K562 (cell line): ENCODE results near the gene JMJD1C. TPM values are rescaled to one million over a fixed set of nuclear protein-coding genes. Genes with fewer than 3 reads are reported as not detected.

ENCODE experiments used
- CCAR2 ChIP-seq: fragments of 200-400 bp; formaldehyde crosslinking; IDR thresholded peaks from 2 replicates; pipeline ENCODE4 v1.6.1; 2017; ENCODE audit warnings: mild to moderate bottlenecking, low read depth, low read length
- MAFG ChIP-seq: fragments of 450-650 bp; conservative IDR thresholded peaks from 2 replicates; pipeline ENCODE4 v1.6.1; 2016; ENCODE audit warnings: missing genetic modification characterization, missing compliant biosample characterization
- MEIS2 ChIP-seq: fragments of 450-650 bp; IDR thresholded peaks from 2 replicates; pipeline ENCODE4 v1.6.1; 2014; ENCODE audit warnings: mild to moderate bottlenecking; ENCODE audit not compliant: partially characterized antibody
- PHF21A ChIP-seq: fragments of 450-650 bp; IDR thresholded peaks from 2 replicates; pipeline ENCODE4 v1.6.1; 2017; ENCODE audit warnings: low read depth, borderline replicate concordance
- RCOR1 ChIP-seq, 2 experiments: IDR thresholded peaks; 2 replicates each; pipeline ENCODE4 v1.6.1; 2012; ENCODE audit warnings: low read depth in 2 of 2, low read length in 2 of 2, borderline replicate concordance in 1 of 2, improper control_type of control experiment in 1 of 2
- TFAM ChIP-seq: fragments of 250-450 bp; sonication (Bioruptor Pico); conservative IDR thresholded peaks from 2 replicates; pipeline ENCODE4 v1.5.0; 2021; ENCODE audit warnings: mild to moderate bottlenecking, moderate library complexity
- TRIM24 ChIP-seq, 2 experiments: fragments of 450-650 bp; IDR thresholded peaks; 2 replicates each; pipeline ENCODE4 v1.6.1; 2016
- ZBTB8A ChIP-seq: fragments of 450-650 bp; IDR thresholded peaks from 2 replicates; pipeline ENCODE4 v1.6.1; 2018; ENCODE audit warnings: mild to moderate bottlenecking, moderate library complexity; ENCODE audit not compliant: partially characterized antibody
- ZNF143 ChIP-seq: sonication (generic); formaldehyde crosslinking; IDR thresholded peaks from 2 replicates; pipeline ENCODE4 v1.9.0; 2022; ENCODE audit warnings: mild to moderate bottlenecking, missing genetic modification reagents
- polyA plus RNA-seq, 8 experiments: library from polyadenylated mRNA; depleted of rRNA in 4 of 8; stranded (reverse) in 5 of 8; unstranded in 3 of 8; fragments of >200 nt; fragmentation: Nextera tagmentation in 2 of 8; fragmentation: Illumina TruSeq in 1 of 8; extraction: Ambion mirVana in 2 of 8; extraction: Trizol in 1 of 8; gene quantifications; 2 replicates each; pipeline versions ENCODE4 v1.2.1 to v1.2.3, GENCODE V29; 2011 to 2014; ENCODE audit warnings: inconsistent platforms in 1 of 8, missing spikeins in 1 of 8
- total RNA-seq, 7 experiments: library from RNA; depleted of rRNA in 6 of 7; stranded (reverse); fragments of >200 nt in 6 of 7; fragmentation: Illumina TruSeq in 2 of 7; extraction: Trizol in 2 of 7; gene quantifications; 2 replicates each; pipeline versions ENCODE4 v1.2.1 to v1.2.3, GENCODE V29; 2011 to 2021; ENCODE audit warnings: low replicate concordance in 1 of 7
- TF ChIP-seq, protein P1 (sequence below): fragments of 450-650 bp; formaldehyde crosslinking; conservative IDR thresholded peaks from 2 replicates; pipeline ENCODE4 v1.4.0; 2022; ENCODE audit warnings: mild to moderate bottlenecking, missing genetic modification characterization
- TF ChIP-seq, protein P2 (sequence below): IDR thresholded peaks from 2 replicates; pipeline ENCODE4 v1.6.1; 2011; ENCODE audit warnings: borderline replicate concordance, low read depth, mild to moderate bottlenecking, moderate library complexity, low read length; ENCODE audit not compliant: insufficient read depth, poor library complexity, severe bottlenecking
- TF ChIP-seq, protein P3 (sequence below): sonication (generic); formaldehyde crosslinking; IDR thresholded peaks from 2 replicates; pipeline ENCODE4 v1.8.1; 2023; ENCODE audit warnings: mild to moderate bottlenecking, missing genetic modification reagents
- TF ChIP-seq, protein P4 (sequence below): fragments of 450-650 bp; IDR thresholded peaks from 2 replicates; pipeline ENCODE4 v1.6.1; 2014; ENCODE audit warnings: low read depth, mild to moderate bottlenecking, moderate library complexity, borderline replicate concordance
- TF ChIP-seq, protein P5 (sequence below): sonication (generic); formaldehyde crosslinking; IDR thresholded peaks from 2 replicates; pipeline ENCODE4 v1.8.1; 2023; ENCODE audit warnings: missing genetic modification reagents, mild to moderate bottlenecking, borderline replicate concordance

The JMJD1C gene
- total and polyA plus RNA-seq, 9 of the 15 experiments (the other 6 are each of a cell fraction or from before 2014, with no cell fraction given): 25.3 to 68.0 (median 47.2) TPM

DNA sequence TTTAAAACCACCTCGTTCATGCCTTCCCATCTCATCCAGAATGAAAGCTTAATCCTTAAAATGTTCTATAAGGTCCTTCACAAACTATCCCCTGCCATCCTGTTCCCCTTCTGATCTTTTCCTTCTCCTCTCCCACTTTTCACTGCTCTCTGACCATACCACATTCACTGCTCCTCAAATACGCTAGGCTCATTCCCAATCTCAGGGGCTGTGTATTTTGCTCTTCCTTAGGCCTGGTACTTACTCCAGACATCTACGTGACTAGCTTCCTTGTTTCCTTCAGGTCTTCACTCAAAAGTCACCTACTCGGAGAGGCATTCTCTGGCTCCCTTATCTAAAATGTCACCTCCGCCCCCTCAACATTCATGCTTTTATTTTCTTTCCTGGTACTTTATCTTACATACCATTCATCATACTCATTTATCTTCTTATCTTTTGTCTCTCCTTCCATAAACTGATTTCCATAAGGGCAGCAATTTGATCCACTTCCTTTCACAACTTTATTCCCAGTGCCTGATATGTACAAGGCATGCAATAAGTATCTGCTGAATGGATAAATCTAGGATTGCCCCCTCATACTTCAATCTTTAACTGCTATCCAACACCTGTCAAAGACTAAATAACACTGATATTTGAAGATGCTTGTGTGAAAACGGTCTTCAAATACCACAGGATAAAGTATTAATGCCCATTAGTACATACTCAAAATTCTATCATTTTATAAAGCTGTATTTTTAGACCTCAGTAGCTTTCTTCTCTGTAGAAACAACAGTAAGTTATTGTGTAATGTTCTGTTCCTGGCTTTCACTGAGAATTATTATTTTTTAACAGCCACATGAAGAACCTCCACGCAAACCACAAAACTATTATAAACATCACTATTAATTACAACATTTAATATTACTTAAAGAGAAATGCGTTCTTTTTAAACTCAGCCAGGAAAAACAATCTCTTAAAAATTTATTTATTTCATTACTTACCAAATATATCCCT is 27.0 kb downstream of the JMJD1C start (continued):
- TF ChIP-seq, protein P1, sequence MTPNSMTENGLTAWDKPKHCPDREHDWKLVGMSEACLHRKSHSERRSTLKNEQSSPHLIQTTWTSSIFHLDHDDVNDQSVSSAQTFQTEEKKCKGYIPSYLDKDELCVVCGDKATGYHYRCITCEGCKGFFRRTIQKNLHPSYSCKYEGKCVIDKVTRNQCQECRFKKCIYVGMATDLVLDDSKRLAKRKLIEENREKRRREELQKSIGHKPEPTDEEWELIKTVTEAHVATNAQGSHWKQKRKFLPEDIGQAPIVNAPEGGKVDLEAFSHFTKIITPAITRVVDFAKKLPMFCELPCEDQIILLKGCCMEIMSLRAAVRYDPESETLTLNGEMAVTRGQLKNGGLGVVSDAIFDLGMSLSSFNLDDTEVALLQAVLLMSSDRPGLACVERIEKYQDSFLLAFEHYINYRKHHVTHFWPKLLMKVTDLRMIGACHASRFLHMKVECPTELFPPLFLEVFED (CRISPR knock-in tag): no peak
- no peak for TF ChIP-seq PHF21A
- no peak for TF ChIP-seq ZNF143 (CRISPR knock-in tag)
- TF ChIP-seq MEIS2: peak; percentile 88
- TF ChIP-seq, protein P2, sequence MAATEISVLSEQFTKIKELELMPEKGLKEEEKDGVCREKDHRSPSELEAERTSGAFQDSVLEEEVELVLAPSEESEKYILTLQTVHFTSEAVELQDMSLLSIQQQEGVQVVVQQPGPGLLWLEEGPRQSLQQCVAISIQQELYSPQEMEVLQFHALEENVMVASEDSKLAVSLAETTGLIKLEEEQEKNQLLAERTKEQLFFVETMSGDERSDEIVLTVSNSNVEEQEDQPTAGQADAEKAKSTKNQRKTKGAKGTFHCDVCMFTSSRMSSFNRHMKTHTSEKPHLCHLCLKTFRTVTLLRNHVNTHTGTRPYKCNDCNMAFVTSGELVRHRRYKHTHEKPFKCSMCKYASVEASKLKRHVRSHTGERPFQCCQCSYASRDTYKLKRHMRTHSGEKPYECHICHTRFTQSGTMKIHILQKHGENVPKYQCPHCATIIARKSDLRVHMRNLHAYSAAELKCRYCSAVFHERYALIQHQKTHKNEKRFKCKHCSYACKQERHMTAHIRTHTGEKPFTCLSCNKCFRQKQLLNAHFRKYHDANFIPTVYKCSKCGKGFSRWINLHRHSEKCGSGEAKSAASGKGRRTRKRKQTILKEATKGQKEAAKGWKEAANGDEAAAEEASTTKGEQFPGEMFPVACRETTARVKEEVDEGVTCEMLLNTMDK: no peak
- peak in 1 of 2 experiments; percentile 66; a peak in 1 of 4 replicates for TF ChIP-seq RCOR1 (IDR thresholded peaks at IDR 0.05; ENCODE audit: borderline replicate concordance in 1 of 2, low read depth in 2 of 2, low read length in 2 of 2)
- no peak for TF ChIP-seq ZBTB8A
- TF ChIP-seq, protein P3, sequence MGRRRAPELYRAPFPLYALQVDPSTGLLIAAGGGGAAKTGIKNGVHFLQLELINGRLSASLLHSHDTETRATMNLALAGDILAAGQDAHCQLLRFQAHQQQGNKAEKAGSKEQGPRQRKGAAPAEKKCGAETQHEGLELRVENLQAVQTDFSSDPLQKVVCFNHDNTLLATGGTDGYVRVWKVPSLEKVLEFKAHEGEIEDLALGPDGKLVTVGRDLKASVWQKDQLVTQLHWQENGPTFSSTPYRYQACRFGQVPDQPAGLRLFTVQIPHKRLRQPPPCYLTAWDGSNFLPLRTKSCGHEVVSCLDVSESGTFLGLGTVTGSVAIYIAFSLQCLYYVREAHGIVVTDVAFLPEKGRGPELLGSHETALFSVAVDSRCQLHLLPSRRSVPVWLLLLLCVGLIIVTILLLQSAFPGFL (CRISPR knock-in tag): no peak
- TF ChIP-seq, protein P4, sequence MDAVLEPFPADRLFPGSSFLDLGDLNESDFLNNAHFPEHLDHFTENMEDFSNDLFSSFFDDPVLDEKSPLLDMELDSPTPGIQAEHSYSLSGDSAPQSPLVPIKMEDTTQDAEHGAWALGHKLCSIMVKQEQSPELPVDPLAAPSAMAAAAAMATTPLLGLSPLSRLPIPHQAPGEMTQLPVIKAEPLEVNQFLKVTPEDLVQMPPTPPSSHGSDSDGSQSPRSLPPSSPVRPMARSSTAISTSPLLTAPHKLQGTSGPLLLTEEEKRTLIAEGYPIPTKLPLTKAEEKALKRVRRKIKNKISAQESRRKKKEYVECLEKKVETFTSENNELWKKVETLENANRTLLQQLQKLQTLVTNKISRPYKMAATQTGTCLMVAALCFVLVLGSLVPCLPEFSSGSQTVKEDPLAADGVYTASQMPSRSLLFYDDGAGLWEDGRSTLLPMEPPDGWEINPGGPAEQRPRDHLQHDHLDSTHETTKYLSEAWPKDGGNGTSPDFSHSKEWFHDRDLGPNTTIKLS: no peak
- TF ChIP-seq MAFG (tag): no peak
- no peak for TF ChIP-seq TFAM (CRISPR knock-in tag)
- TF ChIP-seq CCAR2: no peak
- TF ChIP-seq, protein P5, sequence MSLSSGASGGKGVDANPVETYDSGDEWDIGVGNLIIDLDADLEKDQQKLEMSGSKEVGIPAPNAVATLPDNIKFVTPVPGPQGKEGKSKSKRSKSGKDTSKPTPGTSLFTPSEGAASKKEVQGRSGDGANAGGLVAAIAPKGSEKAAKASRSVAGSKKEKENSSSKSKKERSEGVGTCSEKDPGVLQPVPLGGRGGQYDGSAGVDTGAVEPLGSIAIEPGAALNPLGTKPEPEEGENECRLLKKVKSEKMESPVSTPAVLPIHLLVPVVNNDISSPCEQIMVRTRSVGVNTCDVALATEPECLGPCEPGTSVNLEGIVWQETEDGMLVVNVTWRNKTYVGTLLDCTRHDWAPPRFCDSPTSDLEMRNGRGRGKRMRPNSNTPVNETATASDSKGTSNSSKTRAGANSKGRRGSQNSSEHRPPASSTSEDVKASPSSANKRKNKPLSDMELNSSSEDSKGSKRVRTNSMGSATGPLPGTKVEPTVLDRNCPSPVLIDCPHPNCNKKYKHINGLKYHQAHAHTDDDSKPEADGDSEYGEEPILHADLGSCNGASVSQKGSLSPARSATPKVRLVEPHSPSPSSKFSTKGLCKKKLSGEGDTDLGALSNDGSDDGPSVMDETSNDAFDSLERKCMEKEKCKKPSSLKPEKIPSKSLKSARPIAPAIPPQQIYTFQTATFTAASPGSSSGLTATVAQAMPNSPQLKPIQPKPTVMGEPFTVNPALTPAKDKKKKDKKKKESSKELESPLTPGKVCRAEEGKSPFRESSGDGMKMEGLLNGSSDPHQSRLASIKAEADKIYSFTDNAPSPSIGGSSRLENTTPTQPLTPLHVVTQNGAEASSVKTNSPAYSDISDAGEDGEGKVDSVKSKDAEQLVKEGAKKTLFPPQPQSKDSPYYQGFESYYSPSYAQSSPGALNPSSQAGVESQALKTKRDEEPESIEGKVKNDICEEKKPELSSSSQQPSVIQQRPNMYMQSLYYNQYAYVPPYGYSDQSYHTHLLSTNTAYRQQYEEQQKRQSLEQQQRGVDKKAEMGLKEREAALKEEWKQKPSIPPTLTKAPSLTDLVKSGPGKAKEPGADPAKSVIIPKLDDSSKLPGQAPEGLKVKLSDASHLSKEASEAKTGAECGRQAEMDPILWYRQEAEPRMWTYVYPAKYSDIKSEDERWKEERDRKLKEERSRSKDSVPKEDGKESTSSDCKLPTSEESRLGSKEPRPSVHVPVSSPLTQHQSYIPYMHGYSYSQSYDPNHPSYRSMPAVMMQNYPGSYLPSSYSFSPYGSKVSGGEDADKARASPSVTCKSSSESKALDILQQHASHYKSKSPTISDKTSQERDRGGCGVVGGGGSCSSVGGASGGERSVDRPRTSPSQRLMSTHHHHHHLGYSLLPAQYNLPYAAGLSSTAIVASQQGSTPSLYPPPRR: no peak
- 0 out of 4 replicates have a peak, but pooled peaks of 1 of the 2 experiments have one; percentile 21 for TF ChIP-seq TRIM24 (IDR thresholded peaks at IDR 0.05)
